DOHH2 (cell line): Measurements from ENCODE around the gene MYEOV.

Source experiments
- H3F3A ChIP-seq: fragments of 200-600 bp; sonication (generic), shearing (Covaris generic); 2 replicates; pipeline ENCODE4 v1.6.0; 2016; ENCODE audit warnings: antibody characterized with exemption, mild to moderate bottlenecking; ENCODE audit not compliant: control insufficient read depth, insufficient read depth
- H3K27ac ChIP-seq: fragments of 200-600 bp; sonication (generic); 2 replicates; pipeline ENCODE4 v1.5.1; 2014; ENCODE audit warnings: low read depth, mild to moderate bottlenecking, low read length, moderate library complexity
- H3K27me3 ChIP-seq: fragments of 200-600 bp; sonication (generic); 2 replicates; pipeline ENCODE4 v1.6.1; 2014; ENCODE audit warnings: mild to moderate bottlenecking, low read length, mixed read lengths; ENCODE audit not compliant: control insufficient read depth
- H3K36me3 ChIP-seq: fragments of 200-600 bp; sonication (generic); 2 replicates; pipeline ENCODE4 v1.6.1; 2014; ENCODE audit warnings: mild to moderate bottlenecking, low read length, moderate library complexity, mixed read lengths; ENCODE audit not compliant: control insufficient read depth
- H3K4me1 ChIP-seq: fragments of 200-600 bp; sonication (generic); 2 replicates; pipeline ENCODE4 v1.6.1; 2014; ENCODE audit warnings: mild to moderate bottlenecking, low read length, mixed read lengths; ENCODE audit not compliant: control insufficient read depth
- H3K4me2 ChIP-seq: fragments of 200-600 bp; sonication (generic); 2 replicates; pipeline ENCODE4 v1.6.0; 2014; ENCODE audit warnings: mild to moderate bottlenecking, low read length, moderate library complexity
- H3K4me3 ChIP-seq: fragments of 200-600 bp; sonication (generic); 2 replicates; pipeline ENCODE4 v1.5.1; 2014; ENCODE audit warnings: mild to moderate bottlenecking, low read length, mixed read lengths
- H3K79me2 ChIP-seq: fragments of 200-600 bp; sonication (generic); 2 replicates; pipeline ENCODE4 v1.6.1; 2014; ENCODE audit warnings: mild to moderate bottlenecking, low read length, mixed read lengths; ENCODE audit not compliant: control insufficient read depth
- H3K9me2 ChIP-seq: fragments of 200-600 bp; sonication (generic); replicated peaks from 2 replicates; pipeline ENCODE4 v1.6.1; 2014; ENCODE audit warnings: mild to moderate bottlenecking, low read length, mixed read lengths; ENCODE audit not compliant: control insufficient read depth
- H3K9me3 ChIP-seq: fragments of 200-600 bp; sonication (generic); 2 replicates; pipeline ENCODE4 v1.6.1; 2014; ENCODE audit warnings: antibody characterized with exemption, low read length, mixed read lengths; ENCODE audit not compliant: control insufficient read depth, insufficient read depth
- H4K20me1 ChIP-seq: fragments of 200-600 bp; sonication (generic); 2 replicates; pipeline ENCODE4 v1.6.0; 2014; ENCODE audit warnings: low read depth, mild to moderate bottlenecking, antibody characterized with exemption, low read length, moderate library complexity; ENCODE audit not compliant: control insufficient read depth, insufficient read depth
- CTCF ChIP-seq: fragments of 200-600 bp; sonication (generic); IDR thresholded peaks from one replicate; pipeline ENCODE4 v1.5.1; 2014; ENCODE audit warnings: antibody characterized with exemption, mild to moderate bottlenecking, low read depth, low read length; ENCODE audit not compliant: poor library complexity, severe bottlenecking
- EZH2phosphoT487 ChIP-seq: fragments of 200-600 bp; sonication (generic); IDR thresholded peaks from 2 replicates; pipeline ENCODE4 v1.6.1; 2017; ENCODE audit warnings: borderline replicate concordance, mild to moderate bottlenecking, antibody characterized with exemption, low read length, moderate library complexity, mixed read lengths

The MYEOV gene

DNA sequence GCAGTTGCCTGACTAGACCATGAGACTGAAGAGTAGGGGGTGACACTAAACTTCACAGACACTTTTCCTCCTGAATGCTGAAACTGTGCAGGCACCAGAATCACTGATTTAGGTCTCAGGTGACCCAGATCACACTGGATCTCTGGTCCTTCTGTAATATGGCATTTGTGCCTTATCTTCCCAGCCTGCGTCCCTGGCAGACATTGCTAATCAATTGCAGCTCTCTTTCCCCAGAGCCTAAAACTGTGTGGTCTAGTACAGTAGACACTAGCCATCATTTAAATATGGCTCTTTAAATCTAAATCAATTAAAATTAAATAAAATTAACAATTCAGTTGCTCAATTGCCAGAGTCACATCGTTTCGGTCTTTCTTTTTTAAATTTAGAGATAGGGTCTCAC, 17.8 kb upstream of the MYEOV start:
- H3K4me2 ChIP-seq, result no peak overlapping the region
- no peaks in the 10 kb centered on the region for H3K4me1 ChIP-seq
- H3K9me3 ChIP-seq, result no peaks in the 10 kb centered on the region
- TF ChIP-seq CTCF, result no peak
- no peak for TF ChIP-seq EZH2phosphoT487
- no peaks in the 10 kb centered on the region for H3K36me3 ChIP-seq
- H3F3A ChIP-seq, result no peaks in the 10 kb centered on the region
- no peak overlapping the region for H3K27ac ChIP-seq
- H3K4me3 ChIP-seq, result no peak overlapping the region
- H4K20me1 ChIP-seq, result no peaks in the 10 kb centered on the region; the same call in 1 of the 2 replicates
- H3K9me2 ChIP-seq, result no peaks in the 10 kb centered on the region
- no peaks in the 10 kb centered on the region for H3K79me2 ChIP-seq
- H3K27me3 ChIP-seq, result no peaks in the 10 kb centered on the region; the same call in 1 of the 2 replicates

DNA sequence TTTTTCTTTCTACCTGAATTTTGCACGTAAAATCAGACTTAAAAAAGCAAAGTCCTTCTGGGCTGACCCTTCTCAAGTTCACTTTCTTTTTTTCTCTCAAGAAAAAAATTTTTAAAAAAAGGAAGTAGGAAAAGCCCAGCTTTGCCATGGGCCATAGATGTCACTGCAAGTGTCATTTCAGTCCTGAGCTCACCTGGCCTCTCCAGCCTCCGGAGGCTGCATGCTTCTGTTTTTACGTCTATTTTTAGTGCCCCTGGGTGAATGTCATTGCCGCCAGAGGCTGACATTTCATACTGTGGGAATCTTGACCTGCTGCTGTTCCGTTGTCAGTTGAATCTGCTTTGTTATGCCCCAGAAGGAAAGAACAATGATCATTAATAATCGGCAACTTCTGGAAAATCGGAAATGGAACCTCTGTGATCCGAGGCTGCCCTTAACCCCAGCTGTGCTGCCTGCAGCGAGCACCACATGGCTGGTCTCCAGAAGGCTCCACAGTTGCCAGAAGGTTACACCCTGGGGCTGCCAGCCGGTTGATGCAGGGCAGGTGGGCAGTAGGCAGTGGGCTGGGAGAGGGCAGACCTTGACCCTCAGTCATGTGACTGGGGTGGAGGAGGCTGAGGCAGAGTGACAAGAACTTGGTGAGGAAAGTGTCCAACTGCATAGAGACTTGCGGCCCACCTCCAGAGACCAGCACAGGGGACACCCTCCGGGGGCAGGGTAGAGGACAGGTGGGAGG, 16.7 kb upstream of the MYEOV start:
- Histone ChIP-seq H3K36me3 (no peaks in the 10 kb centered on the region), H3K4me2 (no peak overlapping the region), H3K4me3 (no peak overlapping the region), H3K9me3 (no peaks in the 10 kb centered on the region), H3K9me2 (no peaks in the 10 kb centered on the region), H3K4me1 (no peaks in the 10 kb centered on the region), H3K79me2 (no peaks in the 10 kb centered on the region), H4K20me1 (no peaks in the 10 kb centered on the region; the same call in 1 of the 2 replicates), H3F3A (no peaks in the 10 kb centered on the region), H3K27me3 (no peaks in the 10 kb centered on the region; the same call in 1 of the 2 replicates), H3K27ac (no peak overlapping the region)
- TF ChIP-seq CTCF (no peak), EZH2phosphoT487 (no peak)

DNA sequence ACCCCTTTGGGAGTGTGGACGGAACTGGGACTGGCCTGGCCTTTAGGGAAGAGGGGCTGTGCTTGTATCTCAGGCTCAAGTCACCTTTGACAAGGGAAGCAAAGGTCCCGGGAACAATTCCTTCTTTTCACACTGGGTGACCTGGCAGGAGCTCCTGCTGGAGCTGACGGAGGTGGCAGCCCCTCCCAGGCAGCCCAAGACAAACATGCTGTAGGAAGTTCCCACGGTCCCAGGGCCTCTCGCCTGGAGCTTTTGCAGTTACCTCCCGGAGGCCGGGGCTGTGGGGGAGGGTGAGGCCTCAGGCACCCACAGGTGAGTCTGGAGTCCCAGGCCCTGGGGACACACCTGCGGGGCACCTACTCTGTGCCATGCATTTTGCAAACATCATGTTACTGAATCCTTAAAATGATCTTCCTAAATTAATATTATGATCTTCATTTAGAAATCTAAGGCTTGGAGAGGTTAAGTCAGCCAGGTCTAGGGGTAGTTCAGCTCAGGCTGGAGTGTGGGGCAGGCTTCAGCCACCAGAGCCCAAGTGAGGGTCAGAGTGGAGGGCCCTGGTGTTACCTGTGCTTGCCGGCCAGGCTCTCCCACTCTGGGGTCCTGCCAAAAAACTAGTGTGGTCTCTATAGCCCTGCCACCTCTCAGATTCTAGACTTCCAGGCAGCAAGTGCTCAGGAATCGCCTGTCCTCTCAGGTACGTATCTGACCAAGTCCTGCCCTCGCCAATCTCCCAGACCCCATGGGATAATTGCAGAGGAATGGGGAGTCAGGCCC, 15.7 kb upstream of the MYEOV start:
- no peak overlapping the region for H3K27ac ChIP-seq
- no peaks in the 10 kb centered on the region for H3K9me3 ChIP-seq
- H3K4me1 ChIP-seq, result no peaks in the 10 kb centered on the region
- H3F3A ChIP-seq, result no peaks in the 10 kb centered on the region
- no peak for TF ChIP-seq CTCF
- TF ChIP-seq EZH2phosphoT487, result no peak
- no peak overlapping the region for H3K4me2 ChIP-seq
- H3K79me2 ChIP-seq, result no peaks in the 10 kb centered on the region
- no peaks in the 10 kb centered on the region for H3K9me2 ChIP-seq
- H3K36me3 ChIP-seq, result no peaks in the 10 kb centered on the region
- H3K4me3 ChIP-seq, result no peak overlapping the region
- H3K27me3 ChIP-seq, result no peaks in the 10 kb centered on the region; the same call in 1 of the 2 replicates
- H4K20me1 ChIP-seq, result no peaks in the 10 kb centered on the region
